Activated CD4-positive, alpha-beta T cell treated with anti-CD3 and anti-CD28 coated beads for 48 hours (primary cell): ENCODE data around the gene PRELP.
A peak's percentile ranks its signal among the peaks of the same experiment; 100 is the strongest.

Experiments
- DNase-seq: peaks from one replicate; pipeline ENCODE4 v3.0.0-alpha.2; 2020

The PRELP gene

DNA sequence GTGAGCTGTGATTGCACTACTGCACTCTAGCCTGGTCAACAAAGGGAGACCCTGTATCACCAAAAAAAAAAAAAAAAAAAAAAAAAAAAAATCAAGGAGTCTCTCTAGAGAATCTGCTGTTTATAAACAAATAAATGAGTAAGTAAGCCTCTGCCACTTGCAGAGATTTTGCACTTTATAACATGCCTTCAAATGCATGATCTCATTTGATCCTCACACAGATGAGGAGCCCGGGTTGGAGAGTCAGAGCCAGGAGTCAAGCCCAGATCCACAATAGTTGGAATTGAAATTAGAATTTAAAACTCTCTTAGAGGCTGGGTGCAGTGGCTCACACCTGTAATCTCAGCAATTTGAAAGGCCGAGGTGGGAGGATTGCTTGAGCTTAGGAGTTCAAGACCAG, 4.0 kb downstream of the PRELP start:
- no peak for DNase-seq

DNA sequence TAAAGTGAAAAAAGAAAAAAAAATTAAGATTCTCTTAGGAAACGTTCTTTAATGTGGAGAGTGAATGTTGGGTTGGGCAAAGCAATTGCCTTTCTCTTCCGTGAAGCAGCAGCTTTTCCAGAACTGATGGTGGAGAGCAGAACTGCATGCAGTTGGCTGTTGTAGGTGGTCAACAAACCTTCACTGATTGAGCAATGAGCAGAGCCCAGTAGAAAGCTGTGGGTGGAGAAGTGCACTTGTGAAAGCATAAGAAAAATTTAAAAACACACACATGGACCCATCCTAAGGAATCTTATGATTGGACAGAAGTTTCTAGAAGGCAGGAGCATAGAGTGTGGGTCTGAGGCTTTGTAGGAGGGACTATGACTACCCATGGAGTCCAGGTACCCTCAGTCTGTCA, 4.5 kb downstream of the PRELP start:
- no peak for DNase-seq

DNA sequence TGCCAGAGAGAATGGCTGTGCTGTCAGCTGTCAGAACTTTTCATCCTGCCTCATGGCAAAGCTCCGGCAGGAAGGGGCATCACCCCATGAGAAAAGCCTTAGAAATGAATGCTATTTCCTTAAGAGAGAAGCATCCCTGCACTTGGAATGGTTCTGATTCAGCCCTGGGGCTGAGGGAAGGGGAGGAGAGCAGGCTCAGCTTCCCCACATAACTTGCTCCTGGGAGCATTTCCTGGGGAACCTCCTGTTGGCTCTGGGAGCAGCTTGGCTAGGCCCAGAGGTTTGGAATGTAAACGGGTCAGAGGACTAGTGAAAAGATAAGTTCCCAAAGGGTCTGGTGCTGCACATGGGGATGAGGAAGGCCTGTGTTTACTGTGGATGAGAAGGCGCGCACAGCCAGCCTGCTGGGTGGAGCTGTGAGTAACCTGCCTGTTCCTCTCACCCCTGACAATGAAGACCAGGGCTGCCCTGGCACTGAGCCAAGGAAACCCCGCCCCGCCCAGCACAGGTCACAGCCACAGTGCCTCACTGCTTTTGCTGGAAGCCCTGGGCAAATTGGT, 5.0 kb downstream of the PRELP start:
- DNase-seq, result peak; percentile 67

DNA sequence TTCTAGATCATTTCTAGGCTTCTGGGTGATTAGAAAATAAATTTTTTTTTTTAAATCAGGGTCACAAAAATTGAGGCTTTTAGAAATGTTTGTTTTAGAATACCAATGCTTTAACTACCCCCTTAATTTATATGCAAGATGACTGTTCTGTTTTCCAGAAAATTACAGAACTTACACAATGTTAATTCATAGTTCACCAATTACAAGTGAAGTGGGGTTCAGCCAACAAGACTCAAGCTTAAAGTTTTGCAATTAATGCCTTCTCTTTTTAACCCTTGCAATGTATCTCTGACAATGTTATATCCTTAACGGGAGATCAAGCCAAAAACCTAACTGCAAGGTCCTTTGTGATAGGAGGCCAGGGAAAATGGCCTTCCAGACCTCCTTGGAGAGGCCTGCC, 5.6 kb downstream of the PRELP start:
- no peak for DNase-seq

DNA sequence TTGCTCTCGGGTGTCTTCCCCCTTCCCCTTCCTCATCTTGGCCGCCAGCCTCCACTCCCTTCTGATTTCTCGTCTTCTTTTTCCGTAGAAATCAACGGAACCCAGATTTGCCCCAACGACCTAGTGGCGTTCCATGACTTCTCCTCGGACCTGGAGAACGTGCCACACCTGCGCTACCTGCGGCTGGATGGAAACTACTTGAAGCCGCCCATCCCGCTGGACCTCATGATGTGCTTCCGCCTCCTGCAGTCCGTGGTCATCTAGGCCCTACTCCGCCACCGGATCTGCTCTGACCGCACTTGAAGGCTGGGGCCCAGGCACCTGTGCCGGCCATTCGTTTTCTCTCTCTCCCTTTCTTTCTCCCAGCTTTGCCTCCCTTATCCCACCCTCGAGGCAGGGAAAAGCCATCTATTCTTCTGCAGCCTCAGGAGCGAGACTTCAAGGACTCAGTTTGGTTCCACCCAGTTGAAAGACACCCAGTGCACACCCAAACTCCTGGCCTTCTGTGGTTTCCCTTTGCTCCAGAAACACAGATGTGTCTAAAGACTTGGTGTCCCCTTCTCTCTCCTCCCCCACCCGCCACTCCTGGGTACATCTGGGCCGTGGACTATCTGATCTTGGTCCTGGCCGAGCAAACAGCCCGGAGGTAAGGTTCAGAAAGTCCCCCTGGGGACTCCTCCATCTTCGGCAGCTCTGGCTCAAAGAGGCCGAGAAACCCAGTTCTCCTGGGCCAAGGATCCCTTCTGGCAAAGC, 11.2 kb downstream of the PRELP start:
- DNase-seq, result no peak

DNA sequence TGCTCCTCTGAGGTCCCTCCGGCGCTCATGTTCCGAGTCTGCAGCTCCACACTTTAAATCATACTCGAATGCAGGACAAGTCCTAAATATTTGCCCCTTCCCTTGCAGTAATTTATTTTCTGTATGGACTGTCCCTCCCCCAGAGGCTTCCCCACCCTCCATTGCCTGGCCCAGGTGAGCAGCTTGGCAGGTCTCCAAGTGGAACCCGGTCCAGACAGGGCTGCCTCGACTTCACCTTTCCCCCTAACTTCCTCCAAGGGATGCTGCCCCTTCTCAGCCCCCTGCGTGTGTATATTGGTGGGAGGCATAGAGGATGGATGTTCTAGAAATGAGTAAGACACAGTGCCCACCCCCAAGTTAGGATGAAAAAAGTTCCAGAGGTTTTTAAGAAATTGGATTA, 12.9 kb downstream of the PRELP start:
- no peak for DNase-seq

DNA sequence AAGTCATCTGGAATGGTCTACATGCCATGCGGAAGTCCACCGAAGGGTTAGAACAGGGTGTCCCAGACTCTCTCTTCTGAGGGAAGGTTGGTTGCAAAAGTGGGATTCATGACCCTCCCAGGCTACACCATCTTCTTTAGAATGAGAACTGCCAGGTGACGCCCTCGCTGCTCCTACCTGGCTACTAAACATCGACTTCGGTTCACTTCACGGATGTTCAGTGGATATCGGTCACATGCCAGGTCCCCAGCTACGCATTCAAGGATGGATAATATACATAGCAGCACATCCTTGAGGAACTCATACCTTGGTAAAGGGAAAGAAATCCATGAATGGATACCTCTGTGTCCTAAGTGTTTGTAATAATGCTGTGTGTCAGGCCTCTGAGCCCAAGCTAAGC, 15.0 kb downstream of the PRELP start:
- DNase-seq, result no peak

DNA sequence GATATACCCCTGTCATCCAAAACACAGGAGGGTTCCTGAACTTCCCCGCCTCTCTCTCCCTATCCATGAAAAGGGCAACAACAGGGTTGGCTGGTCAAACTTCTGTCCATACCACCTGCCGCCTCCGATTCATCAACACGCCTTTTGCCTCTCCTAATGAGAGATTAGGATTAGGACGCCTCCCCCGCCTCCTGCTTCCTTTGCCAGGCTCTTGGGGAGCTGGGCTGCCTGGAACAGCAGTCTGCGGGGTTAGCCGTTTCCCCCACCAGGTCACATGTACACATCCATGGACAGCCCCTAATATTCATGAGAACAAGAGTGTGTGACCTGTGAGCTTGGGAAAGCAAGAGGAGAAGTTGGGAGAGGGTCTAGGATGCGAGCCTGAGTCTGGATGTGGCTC, 16.1 kb downstream of the PRELP start:
- no peak for DNase-seq

DNA sequence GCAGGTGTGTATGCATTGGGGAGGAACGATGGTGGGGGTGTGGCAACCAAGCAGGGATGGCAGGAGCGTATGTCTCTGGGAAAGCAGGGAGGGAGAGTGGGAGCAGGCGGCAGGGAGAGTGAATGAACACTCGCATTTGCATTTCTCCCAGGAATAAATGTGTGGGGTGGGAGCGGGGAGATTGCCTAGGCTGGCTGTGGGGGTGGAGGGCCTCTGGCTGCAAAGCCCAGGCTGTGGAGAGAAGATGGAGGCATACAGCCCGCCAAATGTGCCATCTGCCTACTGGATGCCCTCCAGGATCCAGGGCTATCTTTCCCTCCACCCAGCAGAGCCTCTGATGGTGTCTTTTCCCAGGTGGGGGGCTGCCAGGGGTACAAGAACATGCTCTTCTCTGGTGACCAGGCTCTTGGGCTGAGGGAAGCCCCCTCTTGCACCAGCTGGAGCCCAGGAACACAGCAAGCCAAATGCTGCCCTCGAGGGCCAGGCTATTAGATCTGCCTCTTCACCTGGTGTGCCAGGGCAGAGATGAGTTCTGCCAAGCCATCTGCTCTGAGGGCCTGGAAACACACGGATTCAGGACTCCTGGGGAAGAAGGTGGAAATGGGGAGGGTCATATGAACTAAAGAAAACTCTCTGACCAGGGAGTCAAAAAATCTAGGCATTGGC, 16.6 kb downstream of the PRELP start:
- DNase-seq, result no peak

DNA sequence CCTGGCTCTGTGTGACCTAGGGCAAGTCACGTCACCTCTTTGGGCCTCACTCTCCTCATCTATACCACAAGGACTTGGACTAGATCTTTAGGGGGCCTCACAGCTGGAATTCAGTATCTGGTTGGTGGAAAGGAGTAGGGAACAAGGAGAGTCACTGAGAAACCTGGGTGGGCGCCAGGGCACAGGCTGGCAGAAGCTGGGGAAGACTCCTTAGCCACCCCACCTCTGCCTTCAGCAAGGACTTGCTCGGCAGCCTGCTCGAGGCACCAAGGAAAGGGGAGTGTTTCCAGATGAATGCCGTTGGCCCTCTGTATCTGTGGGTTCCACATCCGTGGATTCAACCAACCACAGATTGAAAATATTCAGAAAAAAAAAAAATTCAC, 17.1 kb downstream of the PRELP start:
- no peak for DNase-seq

DNA sequence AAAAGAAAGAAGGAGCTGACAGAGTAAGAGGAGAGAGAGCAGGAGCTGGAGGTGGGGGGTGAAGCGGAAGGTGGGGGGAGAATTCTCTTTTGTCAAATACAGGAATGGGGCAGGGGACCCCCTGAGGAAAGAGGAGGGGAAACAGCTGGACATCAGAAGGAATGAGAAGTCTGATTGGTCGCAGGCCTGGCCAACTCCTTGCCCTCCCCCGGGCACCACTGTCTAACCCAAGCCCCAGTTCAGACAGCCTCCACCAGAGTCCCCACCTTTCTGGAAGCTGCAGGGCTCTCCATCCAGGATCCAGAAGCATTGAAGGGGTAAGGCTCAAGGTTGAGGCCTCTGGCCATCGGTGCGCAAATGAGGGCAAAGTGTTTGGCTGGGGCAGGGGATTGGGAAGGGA, 18.3 kb downstream of the PRELP start, which contains the start of gene OPTC:
Gene OPTC, plus strand, starts transcription at position 253 of the 400 bp plus-strand sequence. CDS start 1,853 bp downstream, outside the sequence.
- DNase-seq, result no peak

DNA sequence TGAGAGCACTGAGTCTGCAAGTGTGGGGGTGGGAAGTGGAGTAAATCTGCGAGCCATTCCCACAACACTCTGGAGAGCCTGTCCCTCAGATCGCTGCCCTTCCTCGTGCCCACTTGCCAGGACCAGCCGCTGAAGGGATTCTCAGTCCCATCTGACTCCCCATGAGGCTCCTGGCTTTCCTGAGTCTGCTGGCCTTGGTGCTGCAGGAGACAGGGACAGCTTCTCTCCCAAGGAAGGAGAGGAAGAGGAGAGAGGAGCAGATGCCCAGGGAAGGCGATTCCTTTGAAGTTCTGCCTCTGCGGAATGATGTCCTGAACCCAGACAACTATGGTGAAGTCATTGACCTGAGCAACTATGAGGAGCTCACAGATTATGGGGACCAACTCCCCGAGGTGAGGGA, 20.2 kb downstream of the PRELP start:
- DNase-seq, result no peak

DNA sequence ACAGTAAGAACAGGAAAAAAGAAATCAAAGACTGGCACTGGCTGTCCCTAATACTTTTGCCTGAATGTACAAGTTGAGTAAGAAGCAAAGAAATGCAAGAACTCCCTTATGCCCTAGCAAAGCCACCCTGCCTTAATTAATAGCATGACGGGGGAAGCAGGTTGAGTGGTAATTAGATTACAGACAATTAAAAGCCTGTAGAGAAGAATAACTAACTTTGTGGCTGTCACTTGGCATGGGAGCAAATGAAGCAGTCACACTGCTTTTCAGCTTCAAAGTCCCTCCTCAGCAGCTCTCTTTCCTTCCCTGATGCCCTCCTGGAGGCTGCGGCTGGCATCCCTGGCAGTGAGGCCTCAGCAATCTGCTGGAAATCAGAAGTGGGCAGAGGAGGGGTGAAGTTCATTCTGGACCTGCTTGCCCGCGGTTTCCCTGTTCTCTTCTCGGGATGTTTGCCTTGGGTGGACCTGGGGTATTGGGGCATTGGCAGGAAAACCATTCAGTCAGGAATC, 21.7 kb downstream of the PRELP start:
- DNase-seq, result no peak

DNA sequence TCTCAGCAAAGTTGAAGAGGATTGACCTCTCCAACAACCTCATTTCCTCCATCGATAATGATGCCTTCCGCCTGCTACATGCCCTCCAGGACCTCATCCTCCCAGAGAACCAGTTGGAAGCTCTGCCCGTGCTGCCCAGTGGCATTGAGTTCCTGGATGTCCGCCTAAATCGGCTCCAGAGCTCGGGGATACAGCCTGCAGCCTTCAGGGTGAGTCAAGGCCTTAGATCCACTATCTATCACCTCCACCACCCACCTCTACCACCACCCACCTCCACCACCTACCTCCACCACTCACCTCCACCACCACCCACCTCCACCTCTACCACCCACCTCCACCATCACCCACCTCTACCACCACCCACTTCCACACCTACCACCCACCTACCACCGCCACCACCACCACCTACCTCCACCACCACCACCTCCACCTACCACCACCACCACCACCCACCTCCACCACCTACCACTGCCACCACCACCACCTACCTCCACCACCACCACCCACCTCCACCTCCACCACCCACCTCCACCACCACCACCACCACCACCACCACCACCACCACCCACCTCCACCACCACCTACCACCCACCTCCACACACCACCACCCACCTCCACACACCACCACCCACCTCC, 24.2 kb downstream of the PRELP start:
- DNase-seq, result no peak

DNA sequence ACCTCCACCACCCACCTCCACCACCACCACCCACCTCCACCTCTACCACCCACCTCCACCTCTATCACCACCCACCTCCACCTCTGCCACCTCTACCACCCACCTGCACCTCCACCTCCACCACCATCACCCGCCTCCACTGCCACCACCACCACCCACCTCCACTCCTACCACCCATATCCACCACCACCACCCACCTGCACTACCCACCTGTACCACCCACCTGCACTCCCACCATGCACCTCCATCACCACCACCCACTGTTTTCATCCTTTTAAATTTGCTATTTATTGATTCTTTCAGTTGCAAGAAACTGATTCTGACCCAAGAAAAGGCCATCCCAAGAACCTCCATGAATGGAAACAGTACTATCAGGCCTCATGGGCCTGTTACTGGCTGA, 24.7 kb downstream of the PRELP start:
- DNase-seq, result no peak

DNA sequence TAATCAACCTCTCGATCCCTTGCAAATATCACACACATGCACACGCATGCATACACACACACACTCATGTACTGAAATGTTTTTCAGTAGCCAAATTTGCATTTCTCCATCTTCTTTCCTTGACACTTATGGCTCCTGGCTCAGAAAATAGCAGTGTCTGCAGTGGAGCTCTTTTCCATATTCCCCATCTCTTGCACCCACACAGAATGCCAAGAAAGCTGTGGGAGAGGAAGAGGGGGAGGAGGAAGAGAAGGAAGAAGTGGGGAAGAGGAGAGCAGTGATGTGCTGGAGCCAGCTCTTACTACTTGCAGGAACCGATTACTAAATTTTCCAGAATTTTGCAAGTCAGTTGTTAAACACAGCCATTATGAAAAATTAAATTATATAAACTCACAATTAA, 28.2 kb downstream of the PRELP start:
- no peak for DNase-seq

DNA sequence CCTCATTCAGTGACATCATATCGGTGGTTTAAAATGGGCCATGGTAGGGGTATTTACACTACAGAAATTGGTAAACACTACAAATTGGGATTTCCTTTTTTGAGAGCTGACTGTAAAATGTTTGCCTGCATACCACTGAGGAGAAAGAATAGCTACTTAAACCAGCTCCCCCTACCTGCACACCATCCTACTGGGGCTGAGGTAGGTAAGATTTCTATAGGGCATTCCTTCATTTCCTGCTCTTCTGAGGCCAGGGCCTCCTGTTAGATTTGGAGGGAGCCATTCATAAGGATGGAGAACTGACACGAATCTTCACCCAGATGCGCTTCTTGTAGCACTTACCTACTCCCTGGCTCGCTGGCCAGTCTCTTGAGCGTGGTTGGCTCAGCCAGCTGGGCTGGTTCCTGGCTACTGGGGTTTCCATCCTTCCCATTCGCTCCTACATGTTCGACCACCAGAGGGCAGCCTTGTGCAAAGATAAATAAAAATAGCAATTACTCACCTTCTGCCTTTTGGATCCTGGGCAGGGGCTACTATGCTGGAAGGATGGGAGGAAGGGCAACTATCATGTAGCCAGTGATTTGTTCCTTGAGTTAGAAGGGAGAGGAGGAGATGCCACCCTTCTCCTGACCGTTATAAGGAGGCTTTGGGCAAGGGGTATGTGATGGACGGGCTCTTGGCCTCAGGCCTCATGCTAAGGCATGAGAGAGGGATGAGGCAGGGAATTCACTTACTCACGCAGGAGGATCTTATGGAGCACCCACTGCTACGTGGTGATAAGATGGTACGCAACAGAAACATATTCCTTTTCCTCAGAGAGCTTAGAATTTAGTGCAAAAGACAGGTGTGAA, 29.0 kb downstream of the PRELP start:
- DNase-seq, result peak; percentile 85

DNA sequence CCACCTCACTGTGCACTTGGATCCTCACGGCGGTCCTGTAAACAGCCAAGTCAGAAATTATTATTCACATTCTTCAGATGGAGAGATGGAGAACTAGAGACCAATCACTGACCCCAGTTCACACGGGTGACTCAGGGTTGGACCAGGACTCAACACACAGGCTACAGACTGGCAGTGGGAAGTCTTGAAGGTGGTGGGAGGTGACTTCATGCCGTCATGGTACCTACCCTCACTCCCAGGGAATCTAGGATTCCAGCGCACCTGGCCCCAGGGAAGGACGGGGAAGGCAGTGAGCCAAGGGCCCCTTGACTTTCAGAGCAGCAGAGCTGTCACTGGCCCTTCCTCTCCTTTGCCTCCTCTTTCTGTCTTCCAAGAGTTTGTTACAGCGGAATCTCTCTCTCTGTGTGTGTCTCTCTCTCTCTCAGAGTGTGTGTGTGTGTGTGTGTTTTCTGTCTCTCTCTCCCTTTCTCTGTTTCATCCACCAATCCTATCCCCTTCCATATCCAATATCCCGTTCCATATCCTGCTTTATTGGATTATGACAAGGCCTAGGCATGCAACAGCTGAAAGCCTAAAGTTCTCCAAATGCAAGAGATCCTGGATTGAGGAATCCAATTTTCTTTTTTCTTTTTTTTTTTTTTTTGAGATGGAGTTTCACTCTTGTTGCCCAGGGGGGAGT, 30.1 kb downstream of the PRELP start:
- no peak for DNase-seq

DNA sequence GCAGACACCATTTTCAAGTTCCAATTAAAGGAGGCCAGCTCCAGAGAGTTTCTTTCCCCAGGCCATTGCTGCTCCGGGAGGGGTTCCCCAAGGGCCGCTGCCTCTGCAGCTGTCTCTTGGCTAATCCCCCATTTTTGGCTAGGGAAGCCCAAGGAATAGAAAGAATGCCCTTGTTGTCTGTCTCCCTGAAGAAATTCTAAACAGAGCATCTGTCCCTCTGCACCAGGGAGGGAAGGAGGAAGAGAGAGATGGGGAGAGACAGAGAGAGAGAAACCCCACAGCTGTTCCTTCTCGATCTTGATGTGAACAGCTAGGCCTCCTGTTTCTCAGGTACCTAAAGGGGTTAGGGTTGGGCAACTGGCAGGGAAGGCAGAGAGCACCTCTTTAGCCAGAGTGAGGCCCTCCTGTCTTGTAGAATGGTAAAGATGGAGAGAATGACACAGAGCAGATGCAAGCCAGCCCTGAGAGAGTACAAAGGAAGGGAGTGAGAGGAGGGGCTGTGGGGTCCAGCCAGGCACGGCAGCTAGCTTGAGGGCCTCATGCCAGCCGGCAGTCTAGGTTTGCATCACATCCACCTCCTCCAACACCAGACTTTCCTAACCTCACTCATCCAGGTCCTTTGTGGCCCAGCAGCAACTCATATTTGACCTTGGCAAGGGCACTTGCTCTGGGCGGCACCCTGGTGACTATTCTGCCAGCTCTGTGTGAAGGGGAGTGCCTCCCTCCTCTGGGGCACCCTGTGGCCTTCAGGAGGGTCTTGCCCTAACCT, 31.4 kb downstream of the PRELP start:
- DNase-seq, result no peak

DNA sequence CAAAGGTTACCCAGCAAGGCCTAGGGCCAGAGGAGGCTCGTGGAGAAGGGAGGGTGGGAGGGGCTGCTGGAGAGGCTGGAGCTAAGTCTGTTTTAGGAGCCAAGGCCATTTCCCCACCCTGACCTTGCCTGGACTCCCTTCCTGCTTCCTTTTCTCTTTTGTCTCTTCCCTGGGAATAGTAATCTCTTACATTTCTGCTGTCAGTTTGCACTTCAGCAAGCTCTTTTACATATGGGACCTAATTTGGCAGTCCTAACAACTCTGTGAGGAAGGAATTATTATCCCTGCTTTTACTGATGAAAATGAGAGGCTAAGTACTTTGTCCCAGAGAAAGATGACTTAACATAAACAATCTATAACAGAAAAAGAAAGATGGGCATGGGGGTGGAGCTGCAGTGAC, 32.2 kb downstream of the PRELP start:
- DNase-seq, result no peak

DNA sequence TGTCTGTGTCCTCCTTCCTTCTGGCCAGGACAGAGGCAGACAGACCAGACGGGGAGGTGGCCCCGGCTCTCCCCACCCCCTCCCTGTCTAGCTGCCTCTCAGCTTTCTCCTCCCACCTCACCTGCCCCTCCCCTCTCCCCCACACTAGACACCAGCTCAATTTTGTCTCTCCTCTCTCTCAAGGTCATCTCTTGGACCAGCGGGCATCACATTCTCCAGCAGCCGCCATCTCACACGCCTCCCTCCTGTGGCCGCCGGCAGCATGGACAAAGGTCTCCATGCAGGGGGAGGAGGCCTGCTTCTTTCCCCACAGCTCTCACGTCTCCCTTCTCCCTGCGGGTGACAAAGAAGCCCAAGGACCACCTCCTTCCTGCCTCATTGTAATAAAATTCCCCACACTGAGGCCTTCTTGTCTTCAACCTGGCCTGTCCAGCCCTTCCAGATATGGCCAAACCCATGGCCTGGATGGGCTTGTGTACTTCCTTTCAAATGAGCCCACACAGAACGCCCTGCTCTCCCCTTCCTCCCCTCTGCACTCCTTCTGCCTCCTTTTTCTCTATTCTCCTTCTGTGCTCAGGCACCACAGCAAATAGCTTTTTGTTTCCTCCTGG, 33.0 kb downstream of the PRELP start:
- DNase-seq, result no peak
